Pancreas (tissue), 10 donors: ENCODE results near the gene ESPNL. TPM values are rescaled to one million over a fixed set of nuclear protein-coding genes. Genes with fewer than 3 reads are reported as not detected.

Source experiments
- ATAC-seq, 4 donors: fragments of 200-7000 bp; cut with Tn5 transposase; one replicate each; pipeline versions ENCODE4 v1.8.0 to v1.9.1; 2020; ENCODE audit warnings: mild to moderate bottlenecking in 4 of 4, moderate library complexity in 4 of 4
- DNase-seq, 6 donors: peaks; one replicate each; pipeline ENCODE4 v3.0.0-alpha.2; 2020
- FAIRE-seq: peaks from 2 replicates; lab custom pipeline; 2012; peaks lifted over from hg19 to GRCh38; lab: Jason Lieb, UNC
- H3K27ac ChIP-seq, 4 donors: fragments of 200-600 bp; sonication (generic); 1 replicate in 3 of 4; 2 replicates in 1 of 4; pipeline versions ENCODE4 v1.5.0 to v1.8.0; 2020
- H3K27me3 ChIP-seq, 4 donors: fragments of 200-600 bp; one replicate each; pipeline ENCODE4 v1.8.0; 2021
- H3K36me3 ChIP-seq, 3 donors: fragments of 200-600 bp; sonication (generic) in 1 of 3; one replicate each; pipeline versions ENCODE4 v1.5.0 to v1.8.0; 2020 to 2021
- H3K4me1 ChIP-seq, 3 donors: fragments of 200-600 bp; one replicate each; pipeline ENCODE4 v1.8.0; 2021
- H3K4me3 ChIP-seq, 4 donors: fragments of 200-600 bp; sonication (generic) in 2 of 4; one replicate each; pipeline versions ENCODE4 v1.5.0 to v1.8.0; 2020 to 2021
- H3K9me3 ChIP-seq, 4 donors: fragments of 200-600 bp; one replicate each; pipeline ENCODE4 v1.8.0; 2021
- CTCF ChIP-seq, 4 donors: fragments of 200-600 bp; sonication (generic) in 3 of 4; IDR thresholded peaks; one replicate each; pipeline versions ENCODE4 v1.5.0 to v1.8.0; 2021; ENCODE audit warnings: antibody characterized with exemption in 4 of 4
- WGBS, 2 donors: extraction: QIAGEN DNeasy Blood & Tissue Kit; methylation state at CpG; one replicate each; pipeline ENCODE4 v1.1.7; 2013; 5-methylcytosine and 5-hydroxymethylcytosine counted together
- intact Hi-C, 3 donors: fragments of 100-400 bp; cut with DNase I; formaldehyde crosslinking; loops; one replicate each; pipeline versions ENCODE4 v1.11.1 to v1.14.2; 2022
- polyA plus RNA-seq, 2 donors: library from polyadenylated mRNA; stranded (reverse); fragments of 200-250 nt; gene quantifications; one replicate each; pipeline ENCODE4 v1.2.3, GENCODE V29; 2013
- total RNA-seq, 6 donors: library from RNA; stranded (reverse); fragmentation: NEBNext Ultra II Directional in 4 of 6; extraction: Animal tissue kit (Norgen Biotek cat#: 25700) in 4 of 6; gene quantifications; one replicate each; pipeline versions ENCODE4 v1.2.1 to v1.2.4, GENCODE V29; 2021 to 2023
- donor health status: healthy with polysubstance abuse.
- donor health status: DM: no; HTN: no; CAD: no; lungs with moderate emphysema.
- donor health status: DM: no; HTN: no; CAD: no.
- donor health status: control.
- donor health status: control.
- donor health status: Bipolar disorder and iron deficiency.
- donor health status: DM: yes; HTN: yes; CAD: no.
- donor health status: DM: no; HTN: no; CAD: no.
- donor health status: DM: no; HTN: no; CAD: no.
- donor health status: DM: yes; HTN: yes; CAD: no.

ESPNL gene
- total and polyA plus RNA-seq, 8 donors, result 0.05 to 0.72 (median 0.25) TPM; not detected in 1

GRCh38 chr2:238105506-238106338 is 5.6 kb downstream of the ESPNL start:
- intact Hi-C loops, result no loop called here
- peak in 4 of 6 donors; percentile 2 to 68 (median 40) for DNase-seq
- H3K9me3 ChIP-seq, result no peaks in the 10 kb centered on the region
- H3K4me1 ChIP-seq, result no peaks in the 10 kb centered on the region
- no peak for TF ChIP-seq CTCF (IDR thresholded peaks at IDR 0.05)
- H3K27me3 ChIP-seq, result no peaks in the 10 kb centered on the region
- no peak for ATAC-seq
- H3K4me3 ChIP-seq, result no peak overlapping the region
- H3K36me3 ChIP-seq, result no peaks in the 10 kb centered on the region
- WGBS, 2 donors, result 86% methylated on average over 23 to 28 of the region's 28 CpGs
- no peak for FAIRE-seq
- no peak overlapping the region for H3K27ac ChIP-seq

GRCh38 chr2:238106339-238106697 is 6.2 kb downstream of the ESPNL start:
- FAIRE-seq (no peak), ATAC-seq (no peak), DNase-seq (peak in 3 of 6 donors; percentile 11 to 45 (median 27))
- H3K36me3 ChIP-seq, result no peaks in the 10 kb centered on the region
- WGBS, 2 donors, result 86 to 90% methylated on average over 13 of the region's 13 CpGs
- H3K9me3 ChIP-seq, result no peaks in the 10 kb centered on the region
- H3K4me1 ChIP-seq, result no peaks in the 10 kb centered on the region
- no peak overlapping the region for H3K4me3 ChIP-seq
- H3K27me3 ChIP-seq, result no peaks in the 10 kb centered on the region
- no peak for TF ChIP-seq CTCF (IDR thresholded peaks at IDR 0.05)
- H3K27ac ChIP-seq, result no peak overlapping the region
- intact Hi-C loops, result no loop called here

- peak in 1 of 4 donors; percentile 16 for TF ChIP-seq CTCF (IDR thresholded peaks at IDR 0.05)
- intact Hi-C loops, result no loop called here
- no peak overlapping the region for H3K4me3 ChIP-seq
- no peak for FAIRE-seq
- peak in 3 of 4 donors; percentile 38 to 71 (median 65) for ATAC-seq
- H3K27ac ChIP-seq, result no peak overlapping the region
- 75 to 81% methylated on average over 24 to 28 of the region's 28 CpGs for WGBS, 2 donors
- no peaks in the 10 kb centered on the region for H3K27me3 ChIP-seq
- no peaks in the 10 kb centered on the region for H3K9me3 ChIP-seq
- no peaks in the 10 kb centered on the region for H3K4me1 ChIP-seq
- no peaks in the 10 kb centered on the region for H3K36me3 ChIP-seq
- peak in 5 of 6 donors; percentile 6 to 68 (median 51) for DNase-seq
These were observed 6.8 kb downstream of the ESPNL start for GRCh38 chr2:238106698-238107524.

GRCh38 chr2:238107525-238108422 is 7.6 kb downstream of the ESPNL start:
- no peak for FAIRE-seq
- DNase-seq, result peak in 5 of 6 donors; percentile 6 to 60 (median 28)

More at GRCh38 chr2:238107525-238108422, 7.6 kb downstream of the ESPNL start:
- no peak for TF ChIP-seq CTCF (IDR thresholded peaks at IDR 0.05)
- 84 to 89% methylated on average over 28 of the region's 28 CpGs for WGBS, 2 donors
- Histone ChIP-seq H3K4me3 (no peak overlapping the region), H3K9me3 (no peaks in the 10 kb centered on the region), H3K27ac (no peak overlapping the region), H3K36me3 (no peaks in the 10 kb centered on the region), H3K4me1 (no peaks in the 10 kb centered on the region), H3K27me3 (no peaks in the 10 kb centered on the region)
- intact Hi-C loops, result no loop called here
- ATAC-seq, result peak in 3 of 4 donors; percentile 19 to 51 (median 47)
